GM10266 (cell line): ENCODE data around the gene PROX2.

ENCODE experiments used
- DNase-seq: peaks from one replicate; pipeline ENCODE4 v3.0.0; 2012; ENCODE audit errors: extremely low spot score
- CTCF ChIP-seq: IDR thresholded peaks from 2 replicates; pipeline ENCODE4 v1.5.1; 2012; ENCODE audit warnings: mild to moderate bottlenecking, low read depth; ENCODE audit not compliant: control insufficient read depth, insufficient read depth; ENCODE audit errors: missing control alignments

PROX2 gene

GRCh38 chr14:74834692-74835392 lies 41.1 kb downstream of the PROX2 start:
- DNase-seq = no peak
- no peak for TF ChIP-seq CTCF

- DNase-seq = no peak
- no peak for TF ChIP-seq CTCF
These were observed 43.1 kb downstream of the PROX2 start for GRCh38 chr14:74832849-74833248.

GRCh38 chr14:74829251-74829650 lies 46.7 kb downstream of the PROX2 start:
- no peak for DNase-seq
- no peak for TF ChIP-seq CTCF

- TF ChIP-seq CTCF = no peak
- no peak for DNase-seq
These were observed 49.4 kb downstream of the PROX2 start for GRCh38 chr14:74826574-74826973.
